HepG2 (cell line): ENCODE measurements around the gene RAI2.

ENCODE experiments used
- EZH2 ChIP-seq: conservative IDR thresholded peaks from 2 replicates; pipeline ENCODE4 v1.6.1; 2012; ENCODE audit warnings: mild to moderate bottlenecking, low read depth, low read length, moderate library complexity
- HNRNPL ChIP-seq: fragments of 200-400 bp; formaldehyde crosslinking; IDR thresholded peaks from 2 replicates; pipeline ENCODE4 v1.6.1; 2017; ENCODE audit warnings: mild to moderate bottlenecking, low read depth, low read length
- PAF1 ChIP-seq: IDR thresholded peaks from 2 replicates; pipeline ENCODE4 v1.6.1; 2016; ENCODE audit warnings: missing genetic modification reagents, missing compliant biosample characterization
- RARG ChIP-seq: sonication (generic); formaldehyde crosslinking; IDR thresholded peaks from 2 replicates; pipeline ENCODE4 v1.4.0; 2020; ENCODE audit warnings: low read depth, mild to moderate bottlenecking, missing genetic modification reagents
- ZBTB7B ChIP-seq: sonication (generic); formaldehyde crosslinking; IDR thresholded peaks from 2 replicates; pipeline ENCODE4 v1.4.0; 2020; ENCODE audit warnings: missing genetic modification reagents
- ZNF24 ChIP-seq: fragments of 450-650 bp; IDR thresholded peaks from 2 replicates; pipeline ENCODE4 v1.6.1; 2017; ENCODE audit warnings: antibody characterized with exemption, mild to moderate bottlenecking
- ZNF678 ChIP-seq: sonication (generic); formaldehyde crosslinking; IDR thresholded peaks from 2 replicates; pipeline ENCODE4 v1.4.0; 2020; ENCODE audit warnings: mild to moderate bottlenecking, missing genetic modification reagents
- TF ChIP-seq, protein P1 (sequence below): sonication (generic); formaldehyde crosslinking; IDR thresholded peaks from 2 replicates; pipeline ENCODE4 v1.4.0; 2020; ENCODE audit warnings: missing genetic modification reagents
- TF ChIP-seq, protein P2 (sequence below): sonication (generic); formaldehyde crosslinking; IDR thresholded peaks from 2 replicates; pipeline ENCODE4 v1.9.0; 2021; ENCODE audit warnings: missing genetic modification reagents, borderline replicate concordance
- TF ChIP-seq, protein P3 (sequence below): sonication (generic); formaldehyde crosslinking; IDR thresholded peaks from 2 replicates; pipeline ENCODE4 v1.4.0; 2020; ENCODE audit warnings: missing genetic modification reagents
- TF ChIP-seq, protein P4 (sequence below): sonication (generic); formaldehyde crosslinking; IDR thresholded peaks from 2 replicates; pipeline ENCODE4 v1.9.0; 2022; ENCODE audit warnings: low read depth, missing genetic modification reagents
- TF ChIP-seq, protein P5 (sequence below), 2 experiments: sonication (generic) in 1 of 2; formaldehyde crosslinking in 1 of 2; IDR thresholded peaks; 2 replicates each; pipeline versions ENCODE4 v1.5.1 to v1.6.1; 2011 to 2020; ENCODE audit warnings: borderline replicate concordance in 1 of 2, low read depth in 1 of 2, low read length in 1 of 2, mild to moderate bottlenecking in 1 of 2, missing genetic modification reagents in 1 of 2, moderate library complexity in 1 of 2

DNA sequence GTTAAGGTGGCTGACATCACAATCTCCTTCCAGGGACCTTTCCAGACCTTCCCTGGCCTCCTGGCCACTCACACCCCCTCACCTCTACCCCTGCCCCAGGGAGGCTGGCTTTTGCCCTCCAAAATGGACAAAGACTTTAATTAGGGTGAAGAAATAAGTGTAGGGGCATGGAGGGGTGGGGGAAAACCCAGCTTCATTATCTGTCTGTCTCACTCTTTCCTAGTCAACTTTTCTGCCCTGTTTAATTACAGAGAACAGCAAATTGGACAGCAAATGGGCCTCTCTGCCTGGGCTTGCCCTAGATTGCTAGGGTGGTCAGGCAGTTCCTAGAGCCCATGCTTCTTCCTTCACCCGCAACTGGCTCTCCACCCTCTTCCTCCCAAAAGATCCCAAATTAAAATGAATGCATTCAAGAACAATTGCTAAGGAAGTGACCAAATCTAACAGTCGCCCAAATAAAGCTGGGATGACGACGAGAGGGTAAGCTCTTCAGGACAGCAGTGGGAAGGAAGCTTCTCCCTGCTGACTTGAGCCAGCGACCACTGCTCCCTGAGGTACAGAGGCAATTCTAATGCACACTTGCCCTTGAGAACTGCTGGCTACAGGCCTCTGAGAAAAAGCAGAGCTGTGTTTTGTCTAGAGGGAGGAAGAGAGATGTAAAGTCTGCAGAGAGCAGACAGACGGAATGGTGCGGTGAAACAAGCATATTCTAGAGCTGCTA, 12.4 kb downstream of the RAI2 start:
- TF ChIP-seq ZNF678 (CRISPR knock-in tag) (no peak), PAF1 (CRISPR knock-in tag) (no peak), RARG (no peak), ZNF24 (no peak), HNRNPL (no peak), EZH2 (no peak), ZBTB7B (CRISPR knock-in tag) (no peak)
- TF ChIP-seq, protein P1, sequence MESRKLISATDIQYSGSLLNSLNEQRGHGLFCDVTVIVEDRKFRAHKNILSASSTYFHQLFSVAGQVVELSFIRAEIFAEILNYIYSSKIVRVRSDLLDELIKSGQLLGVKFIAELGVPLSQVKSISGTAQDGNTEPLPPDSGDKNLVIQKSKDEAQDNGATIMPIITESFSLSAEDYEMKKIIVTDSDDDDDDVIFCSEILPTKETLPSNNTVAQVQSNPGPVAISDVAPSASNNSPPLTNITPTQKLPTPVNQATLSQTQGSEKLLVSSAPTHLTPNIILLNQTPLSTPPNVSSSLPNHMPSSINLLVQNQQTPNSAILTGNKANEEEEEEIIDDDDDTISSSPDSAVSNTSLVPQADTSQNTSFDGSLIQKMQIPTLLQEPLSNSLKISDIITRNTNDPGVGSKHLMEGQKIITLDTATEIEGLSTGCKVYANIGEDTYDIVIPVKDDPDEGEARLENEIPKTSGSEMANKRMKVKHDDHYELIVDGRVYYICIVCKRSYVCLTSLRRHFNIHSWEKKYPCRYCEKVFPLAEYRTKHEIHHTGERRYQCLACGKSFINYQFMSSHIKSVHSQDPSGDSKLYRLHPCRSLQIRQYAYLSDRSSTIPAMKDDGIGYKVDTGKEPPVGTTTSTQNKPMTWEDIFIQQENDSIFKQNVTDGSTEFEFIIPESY (CRISPR knock-in tag): no peak
- TF ChIP-seq, protein P2, sequence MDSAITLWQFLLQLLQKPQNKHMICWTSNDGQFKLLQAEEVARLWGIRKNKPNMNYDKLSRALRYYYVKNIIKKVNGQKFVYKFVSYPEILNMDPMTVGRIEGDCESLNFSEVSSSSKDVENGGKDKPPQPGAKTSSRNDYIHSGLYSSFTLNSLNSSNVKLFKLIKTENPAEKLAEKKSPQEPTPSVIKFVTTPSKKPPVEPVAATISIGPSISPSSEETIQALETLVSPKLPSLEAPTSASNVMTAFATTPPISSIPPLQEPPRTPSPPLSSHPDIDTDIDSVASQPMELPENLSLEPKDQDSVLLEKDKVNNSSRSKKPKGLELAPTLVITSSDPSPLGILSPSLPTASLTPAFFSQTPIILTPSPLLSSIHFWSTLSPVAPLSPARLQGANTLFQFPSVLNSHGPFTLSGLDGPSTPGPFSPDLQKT (CRISPR knock-in tag): no peak
- TF ChIP-seq, protein P3, sequence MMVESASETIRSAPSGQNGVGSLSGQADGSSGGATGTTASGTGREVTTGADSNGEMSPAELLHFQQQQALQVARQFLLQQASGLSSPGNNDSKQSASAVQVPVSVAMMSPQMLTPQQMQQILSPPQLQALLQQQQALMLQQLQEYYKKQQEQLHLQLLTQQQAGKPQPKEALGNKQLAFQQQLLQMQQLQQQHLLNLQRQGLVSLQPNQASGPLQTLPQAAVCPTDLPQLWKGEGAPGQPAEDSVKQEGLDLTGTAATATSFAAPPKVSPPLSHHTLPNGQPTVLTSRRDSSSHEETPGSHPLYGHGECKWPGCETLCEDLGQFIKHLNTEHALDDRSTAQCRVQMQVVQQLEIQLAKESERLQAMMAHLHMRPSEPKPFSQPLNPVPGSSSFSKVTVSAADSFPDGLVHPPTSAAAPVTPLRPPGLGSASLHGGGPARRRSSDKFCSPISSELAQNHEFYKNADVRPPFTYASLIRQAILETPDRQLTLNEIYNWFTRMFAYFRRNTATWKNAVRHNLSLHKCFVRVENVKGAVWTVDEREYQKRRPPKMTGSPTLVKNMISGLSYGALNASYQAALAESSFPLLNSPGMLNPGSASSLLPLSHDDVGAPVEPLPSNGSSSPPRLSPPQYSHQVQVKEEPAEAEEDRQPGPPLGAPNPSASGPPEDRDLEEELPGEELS (CRISPR knock-in tag): no peak
- TF ChIP-seq, protein P4, sequence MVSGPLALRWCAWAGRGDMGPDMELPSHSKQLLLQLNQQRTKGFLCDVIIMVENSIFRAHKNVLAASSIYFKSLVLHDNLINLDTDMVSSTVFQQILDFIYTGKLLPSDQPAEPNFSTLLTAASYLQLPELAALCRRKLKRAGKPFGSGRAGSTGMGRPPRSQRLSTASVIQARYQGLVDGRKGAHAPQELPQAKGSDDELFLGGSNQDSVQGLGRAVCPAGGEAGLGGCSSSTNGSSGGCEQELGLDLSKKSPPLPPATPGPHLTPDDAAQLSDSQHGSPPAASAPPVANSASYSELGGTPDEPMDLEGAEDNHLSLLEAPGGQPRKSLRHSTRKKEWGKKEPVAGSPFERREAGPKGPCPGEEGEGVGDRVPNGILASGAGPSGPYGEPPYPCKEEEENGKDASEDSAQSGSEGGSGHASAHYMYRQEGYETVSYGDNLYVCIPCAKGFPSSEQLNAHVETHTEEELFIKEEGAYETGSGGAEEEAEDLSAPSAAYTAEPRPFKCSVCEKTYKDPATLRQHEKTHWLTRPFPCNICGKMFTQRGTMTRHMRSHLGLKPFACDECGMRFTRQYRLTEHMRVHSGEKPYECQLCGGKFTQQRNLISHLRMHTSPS: no peak
- TF ChIP-seq, protein P5, sequence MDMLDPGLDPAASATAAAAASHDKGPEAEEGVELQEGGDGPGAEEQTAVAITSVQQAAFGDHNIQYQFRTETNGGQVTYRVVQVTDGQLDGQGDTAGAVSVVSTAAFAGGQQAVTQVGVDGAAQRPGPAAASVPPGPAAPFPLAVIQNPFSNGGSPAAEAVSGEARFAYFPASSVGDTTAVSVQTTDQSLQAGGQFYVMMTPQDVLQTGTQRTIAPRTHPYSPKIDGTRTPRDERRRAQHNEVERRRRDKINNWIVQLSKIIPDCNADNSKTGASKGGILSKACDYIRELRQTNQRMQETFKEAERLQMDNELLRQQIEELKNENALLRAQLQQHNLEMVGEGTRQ (IDR thresholded peaks at IDR 0.05; ENCODE audit: low read depth, low read length): no peak
- TF ChIP-seq, protein P5 (CRISPR knock-in tag; IDR thresholded peaks at IDR 0.05; ENCODE audit: borderline replicate concordance): no peak
